ENCODE data around the gene PZP. TPM values are rescaled to one million over a fixed set of nuclear protein-coding genes. Genes with fewer than 3 reads are reported as not detected.

Gene PZP
- total RNA-seq, 1 donor, result not detected

DNA sequence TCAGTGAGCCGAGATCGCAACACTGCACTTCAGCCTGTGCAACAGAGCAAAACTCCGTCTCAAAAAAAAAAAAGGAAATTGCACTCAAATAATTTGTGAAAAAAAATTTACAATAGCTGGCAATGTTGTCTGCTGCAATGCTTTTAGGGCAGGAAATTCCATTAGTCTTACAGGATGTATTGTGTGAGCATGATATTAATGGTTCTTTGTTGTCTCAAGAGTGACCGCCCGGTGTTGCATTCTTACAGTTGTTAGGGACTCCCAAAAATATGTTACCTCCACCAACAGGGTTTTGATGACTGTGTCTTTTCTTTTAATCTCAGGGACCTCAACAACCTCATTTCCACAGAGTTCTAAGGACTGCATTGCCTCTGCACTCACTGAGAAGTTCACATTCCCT, 44.8 kb downstream of the PZP start:
- TF ChIP-seq, protein P1, sequence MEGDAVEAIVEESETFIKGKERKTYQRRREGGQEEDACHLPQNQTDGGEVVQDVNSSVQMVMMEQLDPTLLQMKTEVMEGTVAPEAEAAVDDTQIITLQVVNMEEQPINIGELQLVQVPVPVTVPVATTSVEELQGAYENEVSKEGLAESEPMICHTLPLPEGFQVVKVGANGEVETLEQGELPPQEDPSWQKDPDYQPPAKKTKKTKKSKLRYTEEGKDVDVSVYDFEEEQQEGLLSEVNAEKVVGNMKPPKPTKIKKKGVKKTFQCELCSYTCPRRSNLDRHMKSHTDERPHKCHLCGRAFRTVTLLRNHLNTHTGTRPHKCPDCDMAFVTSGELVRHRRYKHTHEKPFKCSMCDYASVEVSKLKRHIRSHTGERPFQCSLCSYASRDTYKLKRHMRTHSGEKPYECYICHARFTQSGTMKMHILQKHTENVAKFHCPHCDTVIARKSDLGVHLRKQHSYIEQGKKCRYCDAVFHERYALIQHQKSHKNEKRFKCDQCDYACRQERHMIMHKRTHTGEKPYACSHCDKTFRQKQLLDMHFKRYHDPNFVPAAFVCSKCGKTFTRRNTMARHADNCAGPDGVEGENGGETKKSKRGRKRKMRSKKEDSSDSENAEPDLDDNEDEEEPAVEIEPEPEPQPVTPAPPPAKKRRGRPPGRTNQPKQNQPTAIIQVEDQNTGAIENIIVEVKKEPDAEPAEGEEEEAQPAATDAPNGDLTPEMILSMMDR (IDR thresholded peaks at IDR 0.05; ENCODE audit: insufficient read depth, low read depth, low read length), result no peak
- no peak for DNase-seq (ENCODE audit: low read depth)
- no peak overlapping the region for H3K4me3 ChIP-seq (ENCODE audit: low read depth, low read length)

DNA sequence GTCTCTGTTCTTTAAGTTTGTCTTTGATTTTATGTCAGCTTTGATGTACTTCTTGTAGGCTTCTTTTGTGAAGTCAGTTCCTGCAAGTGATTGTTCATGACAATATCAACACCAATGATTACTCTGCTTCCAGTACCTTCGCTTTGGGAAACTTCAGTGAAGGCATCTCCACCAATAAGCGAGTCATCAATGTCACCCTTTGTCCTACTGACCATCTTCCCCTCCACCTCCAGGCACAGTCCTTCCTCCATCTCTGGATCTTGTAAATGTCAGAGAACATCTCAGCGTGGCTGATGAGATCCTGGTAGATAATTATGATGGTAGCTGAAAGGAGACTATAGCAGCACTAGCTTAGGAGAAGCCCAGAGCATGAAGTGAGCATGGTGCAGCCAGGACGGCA, 52.1 kb downstream of the PZP start:
- H3K4me3 ChIP-seq (ENCODE audit: low read depth, low read length), result no peak overlapping the region
- DNase-seq (ENCODE audit: low read depth), result no peak
- TF ChIP-seq, protein P1 (IDR thresholded peaks at IDR 0.05; ENCODE audit: insufficient read depth, low read depth, low read length), result no peak

DNA sequence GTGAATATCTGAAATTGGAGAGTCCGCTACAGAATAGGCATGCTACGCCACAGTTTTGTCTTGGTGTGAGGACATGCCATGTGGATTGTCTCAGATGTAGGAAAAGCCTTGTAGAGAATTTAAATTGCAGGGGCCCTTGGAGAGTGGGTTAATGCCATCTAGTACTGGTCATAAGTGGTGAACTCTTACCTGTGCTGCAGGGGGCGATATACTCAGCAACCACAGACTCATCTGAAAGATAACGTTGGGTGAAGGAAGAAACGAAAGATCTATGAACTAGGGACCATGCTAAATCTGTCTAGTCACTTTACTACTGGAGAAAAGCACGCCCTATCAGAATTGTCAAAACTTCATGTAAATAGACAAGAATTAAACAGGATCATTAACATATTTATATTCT, 58.8 kb downstream of the PZP start:
- TF ChIP-seq, protein P1 (IDR thresholded peaks at IDR 0.05; ENCODE audit: insufficient read depth, low read depth, low read length), result no peak
- DNase-seq (ENCODE audit: low read depth), result no peak
- no peak overlapping the region for H3K4me3 ChIP-seq (ENCODE audit: low read depth, low read length)

DNA sequence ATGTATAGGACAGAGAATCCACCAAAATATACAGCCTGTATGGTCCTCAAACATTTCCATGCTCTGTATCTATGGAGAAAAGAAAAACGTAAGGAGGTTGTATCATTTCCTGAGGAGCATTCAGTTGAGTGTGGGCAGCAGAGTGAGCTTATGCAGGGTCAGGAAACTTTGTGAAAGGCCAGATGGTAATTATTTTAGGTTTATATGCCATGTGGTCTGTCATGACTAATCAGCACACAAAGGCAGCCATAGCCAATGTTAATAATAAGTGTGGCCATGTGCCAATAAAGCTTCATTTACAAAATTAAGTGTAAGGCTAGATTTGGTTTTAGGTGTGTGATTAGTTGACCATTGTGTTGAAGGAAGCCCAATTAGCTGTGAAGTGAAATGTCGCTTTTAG, 59.3 kb downstream of the PZP start:
- TF ChIP-seq, protein P1 (IDR thresholded peaks at IDR 0.05; ENCODE audit: insufficient read depth, low read depth, low read length), result no peak
- no peak overlapping the region for H3K4me3 ChIP-seq (ENCODE audit: low read depth, low read length)
- DNase-seq (ENCODE audit: low read depth), result no peak

GRCh38 chr12:9147461-9147860, 60.7 kb downstream of the PZP start:
- H3K4me3 ChIP-seq (ENCODE audit: low read depth, low read length), result no peak overlapping the region
- no peak for DNase-seq (ENCODE audit: low read depth)
- TF ChIP-seq, protein P1 (IDR thresholded peaks at IDR 0.05; ENCODE audit: insufficient read depth, low read depth, low read length), result no peak

- DNase-seq (ENCODE audit: low read depth), result no peak
- TF ChIP-seq, protein P1 (IDR thresholded peaks at IDR 0.05; ENCODE audit: insufficient read depth, low read depth, low read length), result no peak
- no peak overlapping the region for H3K4me3 ChIP-seq (ENCODE audit: low read depth, low read length)
Observed at GRCh38 chr12:9144730-9145106, 63.5 kb downstream of the PZP start.

- H3K4me3 ChIP-seq (ENCODE audit: low read depth, low read length), result no peak overlapping the region
- TF ChIP-seq, protein P1 (IDR thresholded peaks at IDR 0.05; ENCODE audit: insufficient read depth, low read depth, low read length), result no peak
- no peak for DNase-seq (ENCODE audit: low read depth)
Observed at GRCh38 chr12:9143929-9144729, 64.1 kb downstream of the PZP start.

All from fibroblast of villous mesenchyme (primary cell).